Cardiac muscle cell (in vitro differentiated cells and primary cell): ENCODE measurements around the gene GALNT8. TPM values are rescaled to one million over a fixed set of nuclear protein-coding genes. Genes with fewer than 3 reads are reported as not detected.

Experiments
- DNase-seq, 2 donors: peaks; one replicate each; pipeline versions ENCODE4 v3.0.0 to v3.0.0-alpha.2; 2010 to 2017; ENCODE audit warnings: low read depth in 1 of 2, low spot score in 1 of 2
- H3K27ac ChIP-seq: fragments of 200-600 bp; sonication (generic); 2 replicates; pipeline ENCODE4 v1.5.1; 2016
- H3K27me3 ChIP-seq: fragments of 200-600 bp; sonication (generic); 2 replicates; pipeline ENCODE4 v1.6.0; 2016; ENCODE audit warnings: control low read depth
- H3K36me3 ChIP-seq: fragments of 200-600 bp; sonication (generic); 2 replicates; pipeline ENCODE4 v1.5.1; 2016; ENCODE audit warnings: control low read depth
- H3K4me1 ChIP-seq: fragments of 200-600 bp; sonication (generic); 2 replicates; pipeline ENCODE4 v1.8.1; 2017; ENCODE audit warnings: low read depth, mild to moderate bottlenecking, mixed run types
- H3K4me3 ChIP-seq: fragments of 200-600 bp; sonication (generic); 2 replicates; pipeline ENCODE4 v1.5.1; 2016; ENCODE audit warnings: mild to moderate bottlenecking
- H3K9me3 ChIP-seq: fragments of 200-600 bp; sonication (generic); 2 replicates; pipeline ENCODE4 v1.5.1; 2017; ENCODE audit warnings: low read depth, mild to moderate bottlenecking, control low read depth
- polyA plus RNA-seq: library from polyadenylated mRNA; unstranded; fragments of >200 nt; fragmentation: Nextera tagmentation; extraction: Ambion mirVana; gene quantifications from 2 replicates; pipeline ENCODE4 v1.2.1, GENCODE V29; 2016
- total RNA-seq: library from RNA; depleted of rRNA; stranded (reverse); fragments of >200 nt; gene quantifications from 2 replicates; pipeline ENCODE4 v1.2.3, GENCODE V29; 2016
- TF ChIP-seq, protein P1 (sequence below): IDR thresholded peaks from 2 replicates; pipeline ENCODE4 v1.5.1; 2012; ENCODE audit warnings: low read depth, mild to moderate bottlenecking, low read length

The GALNT8 gene
- total and polyA plus RNA-seq, 2 experiments from 2014 or later, result 2.7 to 4.2 TPM

DNA sequence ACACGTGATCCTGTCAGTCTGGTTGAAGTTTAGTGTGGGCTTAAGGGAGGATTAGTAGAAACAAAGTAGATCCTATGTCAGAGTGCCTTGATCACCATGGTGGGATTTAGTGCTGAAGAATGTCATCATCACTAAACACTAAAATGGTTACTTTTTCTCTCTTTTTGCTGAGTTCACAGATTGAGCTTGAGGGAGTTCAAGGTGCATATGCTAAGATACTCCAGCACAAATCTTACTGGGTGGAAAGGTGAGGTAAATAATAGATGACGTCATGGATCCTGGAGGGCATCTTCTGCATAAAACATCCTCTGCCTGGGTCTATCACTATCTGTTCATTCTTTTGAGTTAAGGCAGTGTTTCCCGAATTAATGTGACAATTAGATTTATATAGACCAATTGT lies 4.9 kb downstream of the GALNT8 start:
- no peak overlapping the region for H3K27ac ChIP-seq
- no peak overlapping the region for H3K4me3 ChIP-seq
- H3K9me3 ChIP-seq, result no peaks in the 10 kb centered on the region
- H3K4me1 ChIP-seq, result no peaks in the 10 kb centered on the region
- H3K27me3 ChIP-seq, result no peaks in the 10 kb centered on the region
- DNase-seq, result no peak
- no peaks in the 10 kb centered on the region for H3K36me3 ChIP-seq
- TF ChIP-seq, protein P1, sequence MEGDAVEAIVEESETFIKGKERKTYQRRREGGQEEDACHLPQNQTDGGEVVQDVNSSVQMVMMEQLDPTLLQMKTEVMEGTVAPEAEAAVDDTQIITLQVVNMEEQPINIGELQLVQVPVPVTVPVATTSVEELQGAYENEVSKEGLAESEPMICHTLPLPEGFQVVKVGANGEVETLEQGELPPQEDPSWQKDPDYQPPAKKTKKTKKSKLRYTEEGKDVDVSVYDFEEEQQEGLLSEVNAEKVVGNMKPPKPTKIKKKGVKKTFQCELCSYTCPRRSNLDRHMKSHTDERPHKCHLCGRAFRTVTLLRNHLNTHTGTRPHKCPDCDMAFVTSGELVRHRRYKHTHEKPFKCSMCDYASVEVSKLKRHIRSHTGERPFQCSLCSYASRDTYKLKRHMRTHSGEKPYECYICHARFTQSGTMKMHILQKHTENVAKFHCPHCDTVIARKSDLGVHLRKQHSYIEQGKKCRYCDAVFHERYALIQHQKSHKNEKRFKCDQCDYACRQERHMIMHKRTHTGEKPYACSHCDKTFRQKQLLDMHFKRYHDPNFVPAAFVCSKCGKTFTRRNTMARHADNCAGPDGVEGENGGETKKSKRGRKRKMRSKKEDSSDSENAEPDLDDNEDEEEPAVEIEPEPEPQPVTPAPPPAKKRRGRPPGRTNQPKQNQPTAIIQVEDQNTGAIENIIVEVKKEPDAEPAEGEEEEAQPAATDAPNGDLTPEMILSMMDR, result no peak

DNA sequence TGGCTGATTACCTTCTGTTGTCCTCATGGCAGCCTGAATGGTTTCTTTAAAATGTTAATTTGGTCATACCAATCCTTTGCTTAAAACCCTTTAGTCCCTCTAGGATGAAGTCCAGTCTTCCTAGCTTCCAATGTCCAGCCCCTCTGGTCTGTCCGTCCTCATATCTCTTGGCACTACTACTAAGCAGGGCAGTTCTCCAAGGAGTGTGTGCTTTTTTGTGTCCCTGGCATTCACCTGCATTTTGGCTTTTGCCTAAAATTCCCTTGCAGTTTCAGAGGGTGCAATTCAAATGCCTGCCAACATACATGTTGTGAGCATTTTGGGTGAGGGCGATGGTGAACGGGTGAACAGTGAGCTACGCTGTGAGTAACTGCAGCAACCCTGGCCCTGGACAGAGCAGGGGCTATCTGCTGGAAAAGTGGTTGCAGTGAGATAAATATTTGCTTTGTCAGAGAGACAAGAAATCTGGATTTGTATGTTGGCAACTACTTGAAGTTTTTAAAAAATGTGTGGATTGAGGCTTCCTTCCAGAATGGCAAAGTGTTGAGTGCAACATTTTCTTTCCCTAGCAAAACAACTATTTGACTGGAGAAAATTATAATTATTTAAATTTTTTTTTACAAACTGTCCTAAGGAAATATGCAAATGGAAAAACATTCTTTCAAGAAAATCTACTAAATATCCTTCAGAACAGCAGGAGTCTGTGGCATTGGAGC lies 14.6 kb downstream of the GALNT8 start:
- Histone ChIP-seq H3K4me3 (no peak overlapping the region), H3K9me3 (no peaks in the 10 kb centered on the region), H3K36me3 (no peaks in the 10 kb centered on the region), H3K4me1 (no peaks in the 10 kb centered on the region), H3K27me3 (no peaks in the 10 kb centered on the region), H3K27ac (no peak overlapping the region)
- TF ChIP-seq, protein P1, result no peak
- DNase-seq, result no peak

DNA sequence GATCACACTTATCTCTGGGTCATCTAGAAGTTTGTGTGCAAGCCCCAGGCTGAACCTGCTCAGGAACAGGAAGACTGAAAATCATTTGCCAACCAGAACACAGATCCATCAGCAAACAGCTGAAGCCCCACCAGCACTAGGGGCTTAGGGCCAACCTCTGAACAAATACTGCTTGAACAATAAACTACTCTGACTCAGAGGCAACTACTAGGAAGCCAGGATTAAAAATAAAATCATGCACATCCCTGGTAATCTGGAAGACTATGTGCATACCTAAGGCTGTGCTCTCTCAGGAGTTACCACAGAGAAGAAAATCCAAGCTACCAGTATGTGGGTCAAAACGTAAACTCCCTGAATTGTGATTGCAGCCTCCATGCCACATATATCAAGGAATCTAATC lies 15.9 kb downstream of the GALNT8 start:
- Histone ChIP-seq H3K4me3 (no peak overlapping the region), H3K27me3 (no peaks in the 10 kb centered on the region), H3K4me1 (no peaks in the 10 kb centered on the region), H3K9me3 (no peaks in the 10 kb centered on the region), H3K36me3 (no peaks in the 10 kb centered on the region), H3K27ac (no peak overlapping the region)
- DNase-seq, result no peak
- TF ChIP-seq, protein P1, result no peak

DNA sequence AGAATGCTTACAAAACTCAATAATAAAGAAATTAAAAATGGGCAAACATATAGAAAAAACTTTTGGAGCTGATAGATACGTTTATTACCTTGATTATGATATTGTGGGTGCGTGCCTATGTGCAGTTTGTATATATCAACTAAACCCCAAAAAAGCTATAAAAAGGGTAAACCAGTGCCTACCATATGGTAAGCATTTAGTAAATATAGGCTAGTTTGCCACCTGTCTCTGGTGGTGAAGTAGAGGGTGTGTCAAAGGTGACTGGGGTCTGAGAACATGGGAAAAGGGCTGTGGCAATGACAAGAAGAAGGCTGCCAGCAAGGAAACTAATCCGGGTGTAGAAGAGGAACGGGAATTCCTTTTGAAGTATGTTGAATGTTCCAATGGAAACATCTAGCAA lies 18.3 kb downstream of the GALNT8 start:
- no peaks in the 10 kb centered on the region for H3K36me3 ChIP-seq
- no peaks in the 10 kb centered on the region for H3K27me3 ChIP-seq
- no peak overlapping the region for H3K4me3 ChIP-seq
- H3K27ac ChIP-seq, result no peak overlapping the region
- DNase-seq, result no peak
- no peaks in the 10 kb centered on the region for H3K4me1 ChIP-seq
- no peaks in the 10 kb centered on the region for H3K9me3 ChIP-seq
- TF ChIP-seq, protein P1, result no peak

DNA sequence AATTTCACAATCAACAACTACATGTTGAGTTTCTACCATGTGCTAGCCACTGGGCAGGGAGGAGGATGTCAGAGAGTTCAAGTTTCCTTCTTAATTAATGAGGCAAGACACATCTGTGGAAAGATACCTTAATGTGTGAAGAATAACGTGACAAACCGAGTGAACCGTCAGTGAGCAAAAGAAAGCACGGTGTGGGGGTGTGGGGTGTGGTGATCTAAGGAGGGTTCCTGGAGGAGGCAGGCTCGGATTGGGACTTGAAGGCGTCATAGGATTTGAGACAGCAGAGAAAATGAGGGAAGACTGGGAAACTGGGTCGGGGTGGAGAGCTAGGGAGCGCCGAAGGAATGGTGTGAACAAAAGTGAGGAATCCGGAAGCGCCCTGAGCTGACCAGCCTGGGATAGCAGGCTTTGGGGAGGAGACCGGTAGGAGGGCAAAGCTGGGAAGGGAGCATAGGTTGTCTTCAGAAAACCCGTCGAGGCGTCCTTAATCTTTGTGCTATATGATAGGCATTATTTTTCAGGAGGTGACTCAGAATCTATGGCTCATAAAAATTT lies 22.3 kb downstream of the GALNT8 start:
- H3K4me3 ChIP-seq, result no peak overlapping the region
- no peak overlapping the region for H3K27ac ChIP-seq
- no peaks in the 10 kb centered on the region for H3K4me1 ChIP-seq
- TF ChIP-seq, protein P1, result no peak
- H3K9me3 ChIP-seq, result no peaks in the 10 kb centered on the region
- no peak for DNase-seq
- no peaks in the 10 kb centered on the region for H3K27me3 ChIP-seq
- H3K36me3 ChIP-seq, result no peaks in the 10 kb centered on the region
